Stimulated activated CD8-positive, alpha-beta memory T cell treated with anti-CD3 and anti-CD28 coated beads, Interleukin-7, amount 100 ng/mL, for 24 hours (primary cell): Measurements from ENCODE around the gene BRAT1.
"Not testable (repeated sequence)": the region's sequence is repeated elsewhere in the genome, so short reads cannot be mapped to it uniquely, and the experiment has no call there.

Source experiments
- DNase-seq: peaks from one replicate; pipeline ENCODE4 v3.0.0-alpha.2; 2020; ENCODE audit warnings: low read depth

BRAT1 gene

DNA sequence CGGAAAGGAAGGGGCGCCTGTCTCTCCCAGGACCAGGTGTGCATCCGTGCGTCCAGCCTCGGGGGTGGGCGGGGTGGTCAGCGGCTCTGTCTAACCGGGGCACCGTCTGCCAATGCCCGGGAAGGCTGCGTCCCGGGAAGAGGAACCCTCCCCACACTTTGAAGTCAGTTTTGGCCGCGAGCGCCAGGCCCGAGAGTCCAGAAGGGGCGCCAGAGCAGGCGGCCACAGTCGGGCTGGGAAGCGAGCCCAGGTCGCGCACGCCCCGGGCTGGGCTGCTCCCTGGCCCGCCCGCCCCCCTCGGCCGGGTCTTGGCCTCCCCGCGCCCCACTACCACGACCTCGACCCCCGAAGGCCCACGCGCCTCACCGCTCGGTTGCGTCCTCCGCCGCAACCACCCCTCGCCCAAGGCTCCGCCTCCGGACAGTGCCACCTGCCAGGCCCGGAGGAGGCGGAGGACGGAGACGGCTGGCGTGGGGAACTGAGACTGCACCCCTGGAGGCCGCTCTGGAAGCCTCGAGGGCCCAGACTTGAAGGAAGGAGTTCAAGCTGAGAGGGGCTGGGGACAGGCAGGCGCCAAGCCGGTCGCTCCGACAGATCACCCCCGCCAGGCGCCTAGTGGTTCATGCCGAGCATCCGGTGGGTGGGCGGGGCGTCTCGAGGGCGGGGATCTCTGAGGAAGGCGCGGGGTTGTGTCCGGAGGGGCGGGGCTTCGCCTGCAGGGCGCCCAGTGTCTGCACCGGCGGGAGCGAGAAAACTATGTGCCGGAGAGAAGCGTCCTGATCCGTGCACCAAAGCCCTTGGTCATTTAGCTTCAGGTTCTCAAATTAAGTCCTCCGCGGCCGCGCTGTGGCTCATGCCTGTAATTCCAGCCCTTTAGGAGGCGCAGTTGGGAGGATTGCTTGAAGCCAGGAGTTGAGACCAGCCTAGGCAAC, at the start of gene BRAT1:
BRAT1 (minus strand) TSS at position 404 of the 932 bp plus-strand sequence. CDS start 1,093 bp downstream, outside the sequence.
- peak; percentile 95 for DNase-seq

DNA sequence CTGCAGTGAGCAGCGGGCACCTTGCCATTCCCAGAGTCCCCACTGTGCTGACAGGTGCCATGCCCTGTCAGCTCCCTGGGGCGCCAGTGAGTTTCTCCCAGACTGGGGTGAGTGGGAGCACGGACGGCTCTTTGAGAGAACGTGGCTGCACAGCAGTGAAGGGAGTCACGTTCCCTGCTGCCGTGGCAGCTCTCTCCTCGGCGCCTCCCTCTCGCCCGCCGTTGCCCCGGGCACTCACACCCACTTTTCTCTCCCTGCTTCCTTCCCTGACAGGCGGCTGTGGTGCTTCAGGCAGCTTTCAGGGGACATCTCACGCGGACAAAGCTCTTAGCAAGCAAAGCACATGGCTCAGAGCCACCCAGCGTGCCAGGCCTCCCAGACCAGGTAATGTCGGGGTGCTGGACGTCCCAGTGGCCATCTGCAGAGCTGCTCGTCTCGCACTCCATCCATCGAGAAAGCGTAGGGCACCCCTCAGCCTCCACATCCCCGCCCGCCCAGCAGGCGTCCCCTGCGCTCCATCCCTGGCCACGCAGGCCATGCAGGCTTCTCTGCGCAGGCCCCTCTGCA, 49.4 kb upstream of the BRAT1 start:
- no peak for DNase-seq

DNA sequence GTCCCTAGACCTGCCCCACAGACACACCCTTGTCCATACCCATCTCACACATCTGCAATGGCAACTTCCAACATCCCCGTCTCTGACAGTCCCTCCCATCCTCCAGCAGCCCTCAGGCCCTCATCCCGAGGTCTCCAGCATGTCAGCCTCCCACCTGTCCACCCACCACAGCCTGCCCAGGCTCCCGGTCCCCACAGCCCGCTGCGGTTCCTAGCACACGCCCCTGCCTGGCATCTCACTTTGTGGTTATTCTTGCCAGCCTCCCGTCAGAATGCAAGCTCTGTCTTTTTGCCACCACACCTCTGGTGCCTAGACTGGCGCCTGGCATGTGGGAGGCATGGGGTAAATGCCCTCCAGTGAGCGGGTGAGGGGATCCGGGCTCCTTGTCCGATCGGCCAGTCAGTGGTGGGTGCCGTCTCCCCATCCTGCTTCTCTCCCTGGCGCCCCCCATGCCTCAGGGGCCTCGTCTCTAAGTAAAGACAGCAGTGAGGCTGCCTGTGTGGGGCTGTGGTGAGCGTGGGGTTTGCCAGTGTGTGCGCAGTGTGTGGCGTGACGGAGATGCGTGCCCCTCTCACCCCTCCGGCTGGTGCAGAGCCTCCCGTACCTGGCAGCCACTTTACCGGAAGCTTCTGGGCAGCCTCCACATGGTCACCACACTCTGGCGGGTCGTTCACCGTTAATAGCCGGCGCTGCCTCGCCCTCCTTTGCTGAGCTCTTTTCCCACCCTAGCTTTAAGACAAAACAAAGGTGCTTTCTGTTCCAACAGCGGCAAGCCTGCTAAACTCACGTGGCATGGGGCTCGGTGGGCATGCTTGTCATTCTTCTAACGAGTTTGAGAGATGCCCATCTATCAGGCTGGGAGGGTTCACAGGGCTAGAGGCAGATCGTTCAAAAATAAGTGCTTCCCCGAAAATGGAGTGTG, 48.0 kb upstream of the BRAT1 start:
- DNase-seq, result no peak

DNA sequence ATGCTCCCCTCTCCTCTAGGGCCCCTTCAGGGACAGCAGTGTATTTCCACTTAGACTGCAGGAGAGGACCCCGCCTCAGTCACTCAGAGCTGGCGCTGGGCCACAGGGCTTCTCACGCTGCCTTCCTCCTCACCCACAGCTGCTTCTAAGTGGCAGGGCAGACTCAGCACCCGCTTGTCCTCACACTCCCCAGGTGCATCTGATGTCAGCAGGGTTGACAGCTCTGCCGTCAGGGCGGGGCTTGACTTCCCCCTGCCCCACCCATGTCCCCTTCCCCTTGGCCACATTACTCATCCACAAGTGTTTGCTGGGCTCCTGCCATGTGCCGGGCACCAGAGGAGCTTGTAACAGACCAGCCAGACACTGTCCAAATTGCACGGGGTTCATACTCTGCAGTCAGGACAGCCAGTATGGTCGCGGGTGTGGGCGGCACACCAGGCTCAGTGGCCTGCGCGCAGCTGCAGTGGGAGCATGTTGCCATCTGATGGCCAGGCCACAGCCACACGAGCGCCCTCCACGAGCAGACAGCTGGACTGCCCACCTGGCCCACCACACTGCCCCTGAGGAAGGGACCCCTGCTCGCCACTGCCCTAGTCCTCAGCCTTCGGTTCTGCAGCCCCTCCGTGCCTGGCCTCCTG, 47.2 kb upstream of the BRAT1 start:
- DNase-seq, result no peak

DNA sequence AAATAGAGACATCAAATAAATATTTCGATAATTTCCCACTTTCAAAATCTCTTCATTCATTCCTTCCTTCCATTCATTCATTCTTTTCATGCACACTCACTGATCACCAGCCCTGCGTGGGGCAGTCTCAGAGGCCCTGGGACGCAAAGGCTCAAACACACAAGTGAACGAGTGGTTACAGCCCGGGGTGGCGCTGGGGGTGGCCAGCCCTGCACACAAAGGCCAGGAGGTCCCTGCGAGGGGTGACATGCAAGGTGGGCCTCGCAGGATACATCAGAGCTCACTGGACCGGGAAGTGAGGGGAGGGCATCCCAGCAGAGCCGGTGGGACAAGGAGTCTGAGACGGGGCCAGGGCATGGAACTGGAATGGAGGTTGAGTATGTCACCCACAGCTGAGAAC, 46.6 kb upstream of the BRAT1 start:
- no peak for DNase-seq

DNA sequence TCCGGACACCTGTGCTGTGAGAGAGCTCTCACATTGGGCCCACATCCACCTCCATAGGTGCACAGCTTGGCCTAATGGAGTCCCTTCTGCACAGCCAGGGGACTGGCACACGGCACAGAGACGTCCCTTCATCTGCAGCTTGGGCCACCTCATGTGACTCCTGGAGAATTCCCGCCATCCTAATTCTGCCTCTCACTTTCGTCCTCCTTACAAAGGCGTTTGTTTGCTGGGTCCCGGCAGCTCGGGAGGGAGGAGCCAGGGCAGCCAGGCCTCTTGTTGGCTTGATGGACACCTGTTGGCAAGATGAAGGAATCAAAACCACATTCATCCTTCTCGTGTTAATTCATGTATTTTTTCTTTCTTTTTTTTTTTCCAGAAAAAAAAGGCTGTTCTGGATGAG, 45.7 kb upstream of the BRAT1 start:
- DNase-seq, result no peak

DNA sequence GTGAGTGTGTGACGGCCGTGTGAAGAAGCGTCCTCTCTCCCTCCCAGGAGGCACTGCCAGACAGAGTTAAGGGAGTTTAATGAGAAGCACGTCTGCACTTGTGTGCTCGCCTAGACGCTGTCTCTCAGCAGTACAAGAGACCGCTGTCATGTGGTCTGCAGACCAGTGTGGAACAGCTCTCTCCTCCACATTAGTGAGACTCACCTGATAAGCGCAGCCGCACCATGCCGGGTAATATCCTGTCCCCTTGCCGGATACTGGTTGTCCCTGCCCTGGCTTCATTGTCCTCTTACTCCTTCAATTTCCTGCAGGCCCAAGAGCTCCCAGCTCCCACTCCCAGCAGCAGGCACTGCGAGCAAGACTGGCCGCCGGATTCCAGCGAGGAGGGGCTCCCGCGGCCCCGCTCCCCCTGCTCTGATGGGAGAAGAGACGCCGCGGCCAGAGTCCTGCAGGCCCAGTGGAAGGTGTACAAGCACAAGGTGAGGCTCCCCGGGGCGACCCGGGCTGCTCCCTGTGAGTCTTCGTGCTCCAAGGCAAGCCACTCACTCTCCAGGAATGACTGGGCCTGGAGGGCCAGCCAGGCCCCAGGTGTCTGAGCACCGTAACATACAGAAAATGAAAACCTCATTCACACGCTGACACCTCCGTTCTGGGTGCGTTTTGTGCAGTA, 43.0 kb upstream of the BRAT1 start:
- DNase-seq, result no peak

DNA sequence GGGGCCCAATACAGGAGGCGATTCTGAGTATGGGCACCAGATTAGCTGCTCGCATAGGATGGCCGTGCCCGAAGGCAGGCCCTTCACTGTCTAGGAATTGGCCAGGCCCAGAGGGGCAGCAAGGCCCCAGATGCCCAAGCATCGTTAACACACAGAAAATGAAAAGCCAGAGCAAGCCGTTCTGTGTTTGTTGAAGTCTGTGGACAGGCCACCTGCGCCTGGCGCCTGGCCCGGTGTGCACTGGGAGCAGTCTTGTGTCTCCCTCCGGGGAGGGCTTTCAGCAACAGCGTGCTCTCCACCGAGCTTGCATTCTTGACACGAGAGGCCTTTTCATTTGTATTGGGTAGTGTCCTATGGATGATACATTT, 41.9 kb upstream of the BRAT1 start:
- no peak for DNase-seq

DNA sequence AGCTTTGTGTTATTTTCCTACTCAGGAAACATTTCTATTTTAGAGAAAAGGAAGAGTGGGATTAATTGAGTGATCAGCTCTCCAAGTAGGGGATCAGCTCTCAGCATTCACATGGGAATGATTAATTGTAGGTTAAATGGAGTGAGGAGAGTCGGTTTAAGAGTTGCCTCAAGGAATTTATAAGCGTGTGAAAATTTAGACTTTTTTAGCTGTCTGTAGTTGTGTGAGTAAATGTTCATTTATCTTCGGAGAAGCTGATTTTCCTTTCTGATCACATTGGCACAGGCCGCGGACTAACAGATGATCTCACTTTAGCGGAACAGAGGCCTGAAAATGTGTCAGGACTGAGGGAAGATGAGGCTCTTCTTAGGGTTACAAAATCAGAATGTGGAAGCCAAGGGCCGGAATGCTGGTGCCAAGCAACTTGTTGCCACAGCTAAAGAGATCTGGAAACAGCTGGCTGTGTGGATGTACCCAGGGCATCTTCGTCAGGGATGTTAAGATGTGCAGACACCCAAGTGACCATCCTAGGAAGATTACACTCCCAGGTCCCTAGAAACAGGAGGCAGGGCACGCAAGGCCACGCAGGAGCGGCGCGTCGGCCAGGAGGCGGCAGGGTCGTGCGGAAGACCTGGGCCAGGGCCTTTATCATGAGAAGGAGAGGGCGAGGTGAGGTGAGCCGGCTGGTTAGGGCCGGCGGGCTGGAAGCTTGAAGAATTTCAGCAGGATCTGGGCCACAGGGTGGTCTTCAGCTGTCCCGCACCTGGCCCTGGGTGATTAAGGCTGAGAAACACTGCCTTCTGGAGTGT, 41.3 kb upstream of the BRAT1 start:
- DNase-seq, result no peak

DNA sequence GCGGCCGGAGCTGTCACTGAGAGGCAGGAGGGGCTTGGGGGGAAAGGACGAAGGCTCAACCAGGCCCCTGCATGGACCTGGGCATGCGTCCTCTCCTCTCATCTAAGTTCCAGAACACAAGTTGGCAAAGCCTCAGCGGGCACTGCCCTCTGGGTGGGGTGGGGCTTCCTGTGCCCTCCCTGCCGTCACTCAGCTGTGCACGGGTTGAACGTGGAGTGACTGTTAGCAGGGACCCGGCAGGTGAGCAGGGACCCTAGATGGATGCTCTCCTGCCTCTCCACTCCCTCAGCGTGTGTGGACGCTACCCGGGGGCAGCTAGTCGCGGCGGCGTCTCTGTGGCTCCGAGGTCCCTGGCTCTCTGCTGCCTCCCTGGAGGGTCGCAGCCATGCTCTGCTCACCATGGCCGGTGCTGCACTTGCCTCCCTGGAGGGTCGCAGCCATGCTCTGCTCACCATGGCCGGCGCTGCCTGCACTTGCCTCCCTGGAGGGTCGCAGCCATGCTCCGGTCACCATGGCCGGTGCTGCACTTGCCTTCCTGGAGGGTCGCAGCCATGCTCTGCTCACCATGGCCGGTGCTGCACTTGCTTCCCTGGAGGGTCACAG, 40.0 kb upstream of the BRAT1 start:
- no peak for DNase-seq

DNA sequence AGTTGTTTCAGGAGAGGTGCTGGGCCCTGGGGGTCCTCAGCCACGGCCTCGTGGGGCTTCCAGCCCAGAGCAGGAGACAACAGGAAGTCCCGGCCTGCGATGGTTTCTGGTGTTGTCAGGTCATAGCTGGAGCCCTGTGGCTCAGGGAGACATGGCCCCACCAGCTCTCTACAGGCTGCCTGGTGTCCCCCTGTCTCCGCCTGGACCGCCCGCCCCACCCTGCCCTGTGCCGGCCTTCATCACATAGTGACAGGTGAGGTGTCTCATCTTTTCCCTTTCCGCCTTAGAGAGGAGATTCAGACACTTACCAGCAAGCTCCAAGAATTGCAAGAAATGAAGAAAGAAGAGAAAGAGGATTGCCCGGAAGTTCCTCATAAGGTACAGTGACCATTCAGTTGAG, 39.3 kb upstream of the BRAT1 start:
- DNase-seq, result no peak

DNA sequence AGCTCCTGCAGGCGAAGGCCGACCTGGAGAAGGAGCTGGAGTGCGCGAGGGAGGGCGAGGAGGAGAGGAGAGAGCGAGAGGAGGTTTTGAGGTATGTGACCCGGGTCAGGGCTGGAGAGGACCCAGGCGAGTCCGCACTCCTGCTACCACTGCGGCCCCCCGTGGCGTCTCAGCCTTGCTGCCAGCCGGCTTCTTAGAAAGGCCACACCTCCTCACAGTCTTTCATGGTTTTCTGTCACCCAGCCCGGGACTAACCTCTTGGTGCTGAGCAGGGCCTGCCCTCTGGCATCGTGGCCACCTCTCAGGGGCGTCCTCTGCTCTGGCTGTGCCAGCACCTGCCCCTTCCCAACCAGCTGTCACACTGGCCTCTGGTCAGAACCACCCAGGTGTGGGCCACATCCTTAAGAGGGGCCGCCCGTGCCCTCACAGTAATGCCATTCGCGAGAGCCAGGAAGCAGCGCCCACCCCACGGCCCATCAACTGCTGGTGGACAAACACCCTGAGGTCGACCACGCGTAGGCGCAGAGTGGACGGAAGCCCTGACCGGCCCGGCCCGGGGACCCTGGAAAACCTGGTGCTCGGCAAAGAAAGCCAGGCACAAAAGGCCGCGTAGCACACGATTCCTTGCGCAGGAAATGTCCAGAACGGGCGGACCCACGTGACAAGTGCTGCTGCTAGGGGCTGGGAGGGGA, 37.9 kb upstream of the BRAT1 start:
- no peak for DNase-seq

DNA sequence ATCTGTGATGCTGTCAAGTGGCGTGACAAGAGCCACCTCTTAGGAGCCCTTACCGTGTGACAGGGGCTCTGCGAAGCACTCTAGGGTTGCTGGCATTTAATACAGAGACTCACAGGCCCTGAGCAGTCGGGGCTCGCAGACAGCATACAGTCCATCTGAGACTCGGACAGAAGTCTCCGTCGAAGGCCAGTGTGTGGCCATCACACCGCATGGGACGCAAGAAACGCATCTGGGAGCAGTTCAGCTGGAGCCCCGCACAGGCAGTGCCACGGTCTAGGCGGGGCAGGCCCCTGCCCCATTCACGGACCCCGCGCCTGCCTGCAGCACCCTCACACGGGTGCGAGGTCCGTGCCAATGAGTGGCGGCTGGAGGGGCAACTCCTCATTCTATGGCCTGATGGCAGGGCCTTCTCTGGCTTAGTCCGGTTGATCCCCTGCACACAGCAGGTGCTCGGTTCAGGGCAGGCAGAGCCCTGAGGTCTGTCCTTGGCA, 37.1 kb upstream of the BRAT1 start:
- no peak for DNase-seq

DNA sequence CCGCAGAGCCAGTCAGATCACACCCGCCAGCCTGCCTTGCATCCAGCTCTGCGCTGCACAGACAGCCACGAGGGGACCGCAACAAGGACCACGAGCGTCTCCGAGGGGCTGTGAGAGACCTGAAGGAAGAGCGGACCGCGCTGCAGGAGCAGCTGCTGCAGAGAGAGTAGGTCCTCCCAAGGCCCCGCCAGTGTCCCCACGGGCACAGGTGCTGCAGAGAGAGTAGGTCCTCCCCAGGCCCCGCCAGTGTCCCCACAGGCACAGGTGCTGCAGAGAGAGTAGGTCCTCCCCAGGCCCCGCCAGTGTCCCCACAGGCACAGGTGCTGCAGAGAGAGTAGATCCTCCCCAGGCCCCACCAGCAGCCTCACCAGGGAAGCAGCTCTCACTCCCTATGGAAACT, 34.6 kb upstream of the BRAT1 start:
- not testable (repeated sequence) for DNase-seq

DNA sequence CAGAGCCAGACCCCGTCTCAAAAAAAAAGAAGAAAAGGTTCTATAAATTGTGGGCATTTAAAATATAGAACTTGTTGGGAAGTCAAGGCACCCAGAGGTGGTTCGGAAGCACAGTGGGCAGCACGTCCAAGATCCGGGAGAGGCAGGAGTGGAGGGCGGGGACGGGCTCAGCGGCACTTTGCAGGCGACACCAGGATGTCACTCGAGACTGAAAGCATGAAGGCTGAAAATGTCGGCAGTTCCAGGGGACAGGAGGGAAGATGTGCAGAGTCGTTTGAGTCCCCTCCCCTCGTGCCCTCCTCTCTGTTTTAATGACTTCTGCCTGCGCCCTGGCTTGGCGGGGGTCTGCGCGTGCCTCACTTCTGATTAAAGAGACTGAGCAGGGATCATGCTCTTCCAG, 34.0 kb upstream of the BRAT1 start:
- no peak for DNase-seq

DNA sequence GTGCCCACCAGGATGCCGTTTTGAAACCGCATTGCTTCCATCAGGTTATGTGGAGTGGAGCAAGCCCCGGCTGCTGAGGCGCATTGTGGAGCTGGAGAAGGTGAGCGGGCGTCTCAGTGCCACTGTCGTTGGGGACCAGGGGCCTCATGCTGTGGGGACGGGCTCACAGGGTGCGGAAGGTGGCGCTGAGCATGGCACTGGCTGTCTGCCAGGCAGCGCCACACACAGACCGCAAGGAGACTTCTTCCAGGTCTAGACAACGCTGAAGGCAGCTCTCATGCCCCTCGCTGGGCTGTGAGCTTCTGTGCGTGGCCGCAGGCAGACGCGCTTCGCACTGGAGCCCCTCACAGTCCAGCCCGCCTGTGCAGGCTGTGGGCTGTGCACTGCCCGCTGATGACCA, 32.5 kb upstream of the BRAT1 start:
- no peak for DNase-seq

DNA sequence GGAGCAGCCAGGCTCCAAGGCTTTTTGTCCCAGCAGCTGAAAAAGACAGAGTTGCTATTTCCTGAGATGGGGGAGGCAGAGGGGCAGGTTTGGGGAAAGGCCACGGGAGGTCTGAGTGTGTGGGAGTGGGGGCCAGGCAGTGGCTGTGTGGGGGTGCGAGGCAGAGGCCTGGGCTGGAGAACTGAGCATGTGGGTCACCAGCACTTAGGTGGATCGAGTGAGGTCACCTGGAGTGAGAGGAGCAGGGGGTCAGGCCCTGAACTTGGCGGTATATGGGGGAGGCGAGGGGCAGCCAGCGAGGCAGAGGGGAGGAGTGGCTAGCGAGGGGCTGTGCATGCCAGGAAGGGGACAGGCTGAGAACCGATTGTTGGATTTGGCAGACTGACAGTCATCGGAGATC, 31.8 kb upstream of the BRAT1 start:
- DNase-seq, result no peak

DNA sequence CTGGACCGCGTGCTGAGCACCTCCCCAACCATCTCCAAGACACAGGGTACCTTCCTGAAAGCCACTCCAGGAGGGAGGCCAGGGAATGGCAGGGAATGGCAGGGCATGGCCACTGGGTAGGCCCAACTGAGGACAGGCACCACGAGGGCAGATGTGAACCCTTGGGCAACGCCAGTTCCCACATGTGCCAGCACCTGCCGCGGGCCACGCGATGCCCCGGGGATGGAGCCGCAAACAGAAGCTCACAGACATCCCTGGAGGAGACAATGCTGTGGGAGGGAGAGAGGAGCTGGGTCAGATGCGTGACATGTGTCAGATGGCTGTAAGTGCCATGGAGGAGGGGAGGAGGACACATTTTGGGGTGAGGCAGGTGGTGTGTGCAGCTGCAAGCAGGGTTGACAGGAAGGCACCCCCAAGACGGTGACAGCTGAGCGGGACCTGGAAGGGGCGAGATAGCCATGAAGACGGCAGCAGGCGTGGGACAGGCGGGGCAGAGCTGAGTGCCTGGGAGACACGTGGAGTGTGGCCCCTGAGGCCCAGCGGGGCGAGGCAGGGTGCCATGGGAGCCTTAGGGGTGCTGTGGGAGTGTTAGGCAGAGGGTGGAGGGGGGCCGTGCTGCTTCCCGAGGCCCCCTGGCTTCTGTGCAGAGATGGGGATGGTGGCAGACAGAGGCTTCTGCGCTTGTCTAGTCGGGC, 31.1 kb upstream of the BRAT1 start:
- DNase-seq, result no peak

DNA sequence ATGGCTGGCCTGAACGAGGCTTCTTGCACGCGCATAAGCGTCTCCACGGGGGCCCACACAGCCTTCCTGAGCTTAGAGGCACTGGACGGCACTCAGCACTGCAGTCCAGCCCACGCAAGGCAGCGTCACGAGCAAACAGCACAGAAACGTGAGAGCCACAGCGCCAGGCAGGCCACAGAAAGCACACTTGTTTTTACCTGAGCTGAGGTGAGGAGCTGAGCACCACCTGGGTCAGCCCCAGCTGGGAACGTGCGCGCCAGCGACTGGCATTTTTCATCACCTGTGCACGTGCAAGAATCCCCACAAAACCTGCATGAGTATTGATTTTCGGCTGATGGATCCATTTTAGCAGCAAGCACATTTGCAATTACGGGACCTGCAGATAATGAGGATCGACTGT, 30.1 kb upstream of the BRAT1 start:
- no peak for DNase-seq
